SK-N-SH treated with all-trans-retinoic acid at 6 μM for 48 hours (cell line): ENCODE data around the gene CHRNA10.

Experiments
- ATAC-seq: fragments of 200-7000 bp; cut with Tn5 transposase; 3 replicates; pipeline ENCODE4 v1.9.1; 2020; ENCODE audit warnings: mild to moderate bottlenecking, moderate library complexity
- ARNTL ChIP-seq: fragments of 450-650 bp; formaldehyde crosslinking; IDR thresholded peaks from 2 replicates; pipeline ENCODE4 v1.5.0; 2020; ENCODE audit warnings: low read depth, mild to moderate bottlenecking, moderate library complexity, borderline replicate concordance
- BACH2 ChIP-seq: fragments of 250-450 bp; sonication (Bioruptor Pico); IDR thresholded peaks from 2 replicates; pipeline ENCODE4 v1.9.0; 2021; ENCODE audit warnings: mild to moderate bottlenecking, borderline replicate concordance
- CREB5 ChIP-seq: fragments of 250-450 bp; sonication (Bioruptor Pico); IDR thresholded peaks from 2 replicates; pipeline ENCODE4 v1.5.1; 2020; ENCODE audit warnings: low read depth, mild to moderate bottlenecking, moderate library complexity
- CSDC2 ChIP-seq: fragments of 250-450 bp; sonication (Bioruptor Pico); IDR thresholded peaks from 2 replicates; pipeline ENCODE4 v1.5.0; 2020; ENCODE audit warnings: mild to moderate bottlenecking, moderate library complexity
- CSRNP3 ChIP-seq: fragments of 250-450 bp; sonication (Bioruptor Pico); IDR thresholded peaks from 2 replicates; pipeline ENCODE4 v1.5.1; 2021; ENCODE audit warnings: mild to moderate bottlenecking, moderate library complexity
- ESRRG ChIP-seq: fragments of 250-450 bp; sonication (Bioruptor Pico); IDR thresholded peaks from 2 replicates; pipeline ENCODE4 v1.6.1; 2021; ENCODE audit warnings: mild to moderate bottlenecking
- GLIS3 ChIP-seq: fragments of 250-450 bp; sonication (Bioruptor Pico); IDR thresholded peaks from 2 replicates; pipeline ENCODE4 v1.5.0; 2020; ENCODE audit warnings: mild to moderate bottlenecking, moderate library complexity
- ISL1 ChIP-seq: fragments of 250-450 bp; sonication (Bioruptor Pico); IDR thresholded peaks from 2 replicates; pipeline ENCODE4 v2.1.2; 2022; ENCODE audit warnings: mild to moderate bottlenecking, moderate library complexity
- OSR1 ChIP-seq: fragments of 250-450 bp; sonication (Bioruptor Pico); IDR thresholded peaks from 2 replicates; pipeline ENCODE4 v1.8.0; 2022; ENCODE audit warnings: moderate library complexity, mild to moderate bottlenecking, inconsistent platforms
- PATZ1 ChIP-seq: fragments of 250-450 bp; sonication (Bioruptor Pico); IDR thresholded peaks from 2 replicates; pipeline ENCODE4 v1.8.0; 2020; ENCODE audit warnings: mild to moderate bottlenecking, moderate library complexity, borderline replicate concordance
- POU6F1 ChIP-seq: fragments of 250-450 bp; sonication (Bioruptor Pico); IDR thresholded peaks from 2 replicates; pipeline ENCODE4 v1.8.0; 2021; ENCODE audit warnings: low read depth, mild to moderate bottlenecking, moderate library complexity, borderline replicate concordance
- PPARA ChIP-seq: fragments of 250-450 bp; sonication (Bioruptor Pico); IDR thresholded peaks from 2 replicates; pipeline ENCODE4 v1.5.0; 2020; ENCODE audit warnings: mild to moderate bottlenecking, borderline replicate concordance
- RARB ChIP-seq: fragments of 250-450 bp; sonication (Bioruptor Pico); IDR thresholded peaks from 2 replicates; pipeline ENCODE4 v1.8.0; 2021; ENCODE audit warnings: mild to moderate bottlenecking, moderate library complexity
- SNAI2 ChIP-seq: fragments of 250-450 bp; sonication (Bioruptor Pico); IDR thresholded peaks from 2 replicates; pipeline ENCODE4 v1.5.0; 2020; ENCODE audit warnings: mild to moderate bottlenecking, moderate library complexity
- TOX ChIP-seq: fragments of 250-450 bp; sonication (Bioruptor Pico); IDR thresholded peaks from 2 replicates; pipeline ENCODE4 v1.8.0; 2021; ENCODE audit warnings: mild to moderate bottlenecking, moderate library complexity, borderline replicate concordance
- TSHZ2 ChIP-seq: fragments of 250-450 bp; sonication (Bioruptor Pico); IDR thresholded peaks from 2 replicates; pipeline ENCODE4 v1.5.0; 2020; ENCODE audit warnings: mild to moderate bottlenecking, moderate library complexity
- ZC3H10 ChIP-seq: fragments of 250-450 bp; sonication (Bioruptor Pico); IDR thresholded peaks from 2 replicates; pipeline ENCODE4 v1.5.1; 2021; ENCODE audit warnings: mild to moderate bottlenecking, moderate library complexity
- ZFP3 ChIP-seq: fragments of 250-450 bp; sonication (Bioruptor Pico); IDR thresholded peaks from 2 replicates; pipeline ENCODE4 v1.5.0; 2020; ENCODE audit warnings: mild to moderate bottlenecking, moderate library complexity
- ZFP30 ChIP-seq: fragments of 450-650 bp; formaldehyde crosslinking; IDR thresholded peaks from 2 replicates; pipeline ENCODE4 v1.5.0; 2022; ENCODE audit warnings: mild to moderate bottlenecking, moderate library complexity
- ZNF565 ChIP-seq: fragments of 450-650 bp; formaldehyde crosslinking; conservative IDR thresholded peaks from 2 replicates; pipeline ENCODE4 v1.5.0; 2020; ENCODE audit warnings: low read depth, mild to moderate bottlenecking, moderate library complexity
- ZNF70 ChIP-seq: fragments of 450-650 bp; formaldehyde crosslinking; IDR thresholded peaks from 2 replicates; pipeline ENCODE4 v1.5.0; 2020; ENCODE audit warnings: mild to moderate bottlenecking, moderate library complexity

CHRNA10 gene

GRCh38 chr11:3700910-3701309, 29.7 kb upstream of the CHRNA10 start (continued):
- TF ChIP-seq CREB5 (CRISPR knock-in tag), result no peak

GRCh38 chr11:3700410-3700809, 29.2 kb upstream of the CHRNA10 start:
- TF ChIP-seq OSR1 (CRISPR knock-in tag), result no peak
- TF ChIP-seq ZFP3 (CRISPR knock-in tag), result no peak
- TF ChIP-seq ARNTL, result no peak
- no peak for TF ChIP-seq BACH2 (CRISPR knock-in tag)
- no peak for TF ChIP-seq ZC3H10
- TF ChIP-seq POU6F1, result no peak
- no peak for TF ChIP-seq CSRNP3
- no peak for TF ChIP-seq PATZ1 (CRISPR knock-in tag)
- no peak for TF ChIP-seq CSDC2 (CRISPR knock-in tag)
- no peak for TF ChIP-seq CREB5 (CRISPR knock-in tag)
- TF ChIP-seq TSHZ2 (CRISPR knock-in tag), result no peak
- TF ChIP-seq RARB (CRISPR knock-in tag), result no peak
- TF ChIP-seq PPARA (CRISPR knock-in tag), result no peak
- TF ChIP-seq GLIS3, result no peak
- no peak for TF ChIP-seq ZNF70 (CRISPR knock-in tag)
- ATAC-seq, result no peak

- no peak for ATAC-seq
- no peak for TF ChIP-seq PPARA (CRISPR knock-in tag)
- no peak for TF ChIP-seq ZFP3 (CRISPR knock-in tag)
- no peak for TF ChIP-seq SNAI2
- TF ChIP-seq ZFP30 (CRISPR knock-in tag), result no peak
- no peak for TF ChIP-seq ISL1 (CRISPR knock-in tag)
- TF ChIP-seq ESRRG (CRISPR knock-in tag), result no peak
- no peak for TF ChIP-seq ARNTL
- TF ChIP-seq TOX (CRISPR knock-in tag), result no peak
- no peak for TF ChIP-seq ZNF565 (CRISPR knock-in tag)
- TF ChIP-seq RARB (CRISPR knock-in tag), result no peak
- TF ChIP-seq OSR1 (CRISPR knock-in tag), result no peak
- no peak for TF ChIP-seq POU6F1
Observed at GRCh38 chr11:3686751-3687150, 15.6 kb upstream of the CHRNA10 start.
